Naive thymus-derived CD8-positive, alpha-beta T cell (primary cell): ENCODE data around the gene AP5S1. TPM values are rescaled to one million over a fixed set of nuclear protein-coding genes. Genes with fewer than 3 reads are reported as not detected.

Experiments
- ATAC-seq, 2 donors: fragments of 150-1000 bp; cut with Tn5 transposase in 1 of 2; sonication (Bioruptor Pico), chemical (Tn5 transposase) in 1 of 2; 1 replicate in 1 of 2; 2 replicates in 1 of 2; pipeline ENCODE4 v1.10.0; 2021; ENCODE audit warnings: mild to moderate bottlenecking in 2 of 2, moderate library complexity in 2 of 2
- POLR2A ChIA-PET: fragments of 350-600 bp; sonication (Branson Sonifier 250); formaldehyde crosslinking; loops from one replicate; lab custom pipeline; 2021; ENCODE audit warnings: antibody characterized with exemption; lab: Charles Lee
- DNase-seq, 10 donors: peaks; one replicate each; pipeline versions ENCODE4 v3.0.0 to v3.0.0-alpha.2; 2020 to 2022
- H3K27ac Mint-ChIP-seq, 10 donors: one replicate each; pipeline ENCODE4 v1.8.0; 2020 to 2022; ENCODE audit warnings: mild to moderate bottlenecking in 10 of 10, mixed read lengths in 10 of 10, moderate library complexity in 4 of 10, inconsistent platforms in 1 of 10
- H3K27me3 Mint-ChIP-seq, 5 donors: one replicate each; pipeline ENCODE4 v1.8.0; 2021 to 2022; ENCODE audit warnings: mixed read lengths in 5 of 5
- H3K36me3 Mint-ChIP-seq, 3 donors: one replicate each; pipeline ENCODE4 v1.8.0; 2020 to 2022; ENCODE audit warnings: mixed read lengths in 3 of 3, mild to moderate bottlenecking in 2 of 3, inconsistent platforms in 1 of 3
- H3K4me1 Mint-ChIP-seq, 4 donors: one replicate each; pipeline ENCODE4 v1.8.0; 2021 to 2022; ENCODE audit warnings: mixed read lengths in 4 of 4
- H3K4me3 Mint-ChIP-seq, 10 donors: one replicate each; pipeline ENCODE4 v1.8.0; 2020 to 2022; ENCODE audit warnings: mild to moderate bottlenecking in 10 of 10, mixed read lengths in 10 of 10, moderate library complexity in 6 of 10, inconsistent platforms in 1 of 10
- H3K9me3 Mint-ChIP-seq, 9 donors: one replicate each; pipeline ENCODE4 v1.8.0; 2020 to 2022; ENCODE audit warnings: mixed read lengths in 9 of 9, mild to moderate bottlenecking in 3 of 9, inconsistent platforms in 1 of 9, moderate library complexity in 1 of 9
- polyA plus RNA-seq, 3 donors: library from polyadenylated mRNA; unstranded; fragments of 300-500 nt; fragmentation: Illumina TruSeq; gene quantifications; one replicate each; pipeline ENCODE4 v1.2.3, GENCODE V29; 2021
- total RNA-seq, 8 experiments: library from RNA in 2 of 8; stranded (reverse) in 2 of 8; gene quantifications; one replicate each; pipeline ENCODE4 v1.2.3 and lab custom pipeline; 2021 to 2026

Gene AP5S1
- total and polyA plus RNA-seq, 5 experiments from 2014 or later: 10.1 to 21.8 (median 14.5) TPM

- H3K4me3 Mint-ChIP-seq: peak overlapping the region; percentile 27 to 91 (median 68)
- POLR2A ChIA-PET: interaction anchor here (0.7 to 4.2 kb wide), 3 partner anchors 10 to 136 kb away, joined by 3 to 27 read pairs (median 4); partner anchors contain the start of gene ADISSP
- peak in 6 of 10 donors; percentile 40 to 75 (median 47) for DNase-seq
- peak overlapping the region; percentile 89 to 99 (median 97) for H3K27ac Mint-ChIP-seq
- H3K9me3 Mint-ChIP-seq: no peaks in the 10 kb centered on the region
- peaks cover 37 to 83% (median 79%) of the 10 kb centered on the region in 4 donors for H3K4me1 Mint-ChIP-seq
- H3K36me3 Mint-ChIP-seq: no peaks in the 10 kb centered on the region
- peak; percentile 7 to 9 for ATAC-seq
- H3K27me3 Mint-ChIP-seq: no peaks in the 10 kb centered on the region
Measured at GRCh38 chr20:3813848-3814581, 6.3 kb upstream of the AP5S1 start.

GRCh38 chr20:3814928-3815495 is 5.3 kb upstream of the AP5S1 start:
- DNase-seq (no peak), ATAC-seq (no peak)
- POLR2A ChIA-PET: interaction anchor here (0.6 to 4.2 kb wide), 2 partner anchors 47 to 127 kb away, joined by 3 to 27 read pairs; partner anchors contain the start of gene ADISSP
- H3K9me3 Mint-ChIP-seq: no peaks in the 10 kb centered on the region
- H3K36me3 Mint-ChIP-seq: no peaks in the 10 kb centered on the region
- H3K27ac Mint-ChIP-seq: peak overlapping the region in 8 of 10 donors; percentile 87 to 98 (median 92)
- H3K4me3 Mint-ChIP-seq: peak overlapping the region in 6 of 10 donors; percentile 24 to 89 (median 74)
- no peaks in the 10 kb centered on the region for H3K27me3 Mint-ChIP-seq
- peaks cover 40 to 89% (median 84%) of the 10 kb centered on the region in 4 donors for H3K4me1 Mint-ChIP-seq

- no peaks in the 10 kb centered on the region for H3K9me3 Mint-ChIP-seq
Measured at GRCh38 chr20:3815703-3816315, 4.5 kb upstream of the AP5S1 start.

GRCh38 chr20:3818155-3819151 is 1.9 kb upstream of the AP5S1 start:
- H3K27me3 Mint-ChIP-seq: no peaks in the 10 kb centered on the region
- H3K4me3 Mint-ChIP-seq: peak overlapping the region in 9 of 10 donors; percentile 13 to 93 (median 52)
- POLR2A ChIA-PET: interaction anchor here (0.5 to 3.4 kb wide), 8 partner anchors 7 to 1324 kb away, joined by 3 to 65 read pairs (median 4); partner anchors contain the start of gene ADISSP
- DNase-seq: no peak
- H3K36me3 Mint-ChIP-seq: peaks cover 0 to 6% (median under 1%) of the 10 kb centered on the region in 3 donors
- H3K27ac Mint-ChIP-seq: peak overlapping the region; percentile 48 to 99 (median 82)
- H3K4me1 Mint-ChIP-seq: peaks cover 23 to 69% (median 67%) of the 10 kb centered on the region in 4 donors
- ATAC-seq: no peak
- H3K9me3 Mint-ChIP-seq: no peaks in the 10 kb centered on the region

More at GRCh38 chr20:3815703-3816315, 4.5 kb upstream of the AP5S1 start:
- Mint-ChIP-seq H3K27me3 (no peaks in the 10 kb centered on the region), H3K27ac (peak overlapping the region; percentile 87 to 98 (median 94)), H3K4me1 (peaks cover 38 to 84% (median 80%) of the 10 kb centered on the region in 4 donors), H3K4me3 (peak overlapping the region; percentile 6 to 89 (median 80)), H3K36me3 (no peaks in the 10 kb centered on the region)
- DNase-seq (peak in 7 of 10 donors; percentile 34 to 71 (median 61)), ATAC-seq (peak in 1 of 2 donors; percentile 8)
- POLR2A ChIA-PET: interaction anchor here (1.9 to 4.2 kb wide), 2 partner anchors 11 to 48 kb away, joined by 7 to 27 read pairs; partner anchors contain the start of gene ADISSP

GRCh38 chr20:3819411-3820047 is 818 bp upstream of the AP5S1 start:
- Mint-ChIP-seq H3K9me3 (no peaks in the 10 kb centered on the region), H3K27ac (peak overlapping the region; percentile 75 to 99 (median 97)), H3K4me1 (peaks cover 21 to 62% (median 60%) of the 10 kb centered on the region in 4 donors), H3K36me3 (peaks cover 0 to 11% (median 4%) of the 10 kb centered on the region in 3 donors), H3K27me3 (no peaks in the 10 kb centered on the region), H3K4me3 (peak overlapping the region; percentile 66 to 95 (median 84))
- ATAC-seq (no peak), DNase-seq (no peak)
- POLR2A ChIA-PET: interaction anchor here (0.6 to 3.4 kb wide), 10 partner anchors 8 to 1325 kb away, joined by 3 to 65 read pairs (median 4); partner anchors contain the start of gene ADISSP

GRCh38 chr20:3820901-3821727 is 767 bp downstream of the AP5S1 start:
- Mint-ChIP-seq H3K4me1 (peaks cover 15 to 53% (median 47%) of the 10 kb centered on the region in 4 donors), H3K4me3 (peak overlapping the region; percentile 82 to 95 (median 90)), H3K27me3 (no peaks in the 10 kb centered on the region), H3K9me3 (no peaks in the 10 kb centered on the region), H3K27ac (peak overlapping the region; percentile 91 to 99 (median 98)), H3K36me3 (peaks cover 0 to 26% (median 4%) of the 10 kb centered on the region in 3 donors)
- POLR2A ChIA-PET: interaction anchor here (0.5 to 3.4 kb wide), 17 partner anchors 10 to 876 kb away, joined by 3 to 65 read pairs (median 3); partner anchors contain the start of genes ADISSP and MAVS
- ATAC-seq: no peak
- DNase-seq: no peak

- H3K36me3 Mint-ChIP-seq: peaks cover 0 to 32% (median 4%) of the 10 kb centered on the region in 3 donors
- no peaks in the 10 kb centered on the region for H3K9me3 Mint-ChIP-seq
- POLR2A ChIA-PET: interaction anchor here (0.6 to 3.4 kb wide), 5 partner anchors 11 to 1289 kb away, joined by 3 to 65 read pairs (median 5); partner anchors contain the start of gene MAVS
- peak overlapping the region; percentile 42 to 95 (median 84) for H3K4me3 Mint-ChIP-seq
- ATAC-seq: no peak
- peak overlapping the region in 8 of 10 donors; percentile 89 to 99 (median 98) for H3K27ac Mint-ChIP-seq
- peaks cover 12 to 48% (median 41%) of the 10 kb centered on the region in 4 donors for H3K4me1 Mint-ChIP-seq
- H3K27me3 Mint-ChIP-seq: no peaks in the 10 kb centered on the region
- DNase-seq: no peak
Measured at GRCh38 chr20:3821996-3822395, 1.6 kb downstream of the AP5S1 start.

GRCh38 chr20:3823881-3824280 is 3.5 kb downstream of the AP5S1 start:
- H3K4me3 Mint-ChIP-seq: no peak overlapping the region
- no peak for ATAC-seq
- H3K27ac Mint-ChIP-seq: no peak overlapping the region
- peaks cover 0 to 38% (median 4%) of the 10 kb centered on the region in 3 donors for H3K36me3 Mint-ChIP-seq
- no peak for DNase-seq
- H3K4me1 Mint-ChIP-seq: peaks cover 10 to 32% (median 26%) of the 10 kb centered on the region in 4 donors
- H3K9me3 Mint-ChIP-seq: no peaks in the 10 kb centered on the region
- POLR2A ChIA-PET: interaction anchor here (0.8 to 1.3 kb wide), 2 partner anchors 10 to 25 kb away, joined by 3 read pairs; no protein-coding TSS in a partner anchor
- H3K27me3 Mint-ChIP-seq: no peaks in the 10 kb centered on the region

GRCh38 chr20:3825526-3825925 is 5.2 kb downstream of the AP5S1 start:
- Mint-ChIP-seq H3K27me3 (no peaks in the 10 kb centered on the region), H3K27ac (peak overlapping the region in 5 of 10 donors; percentile 17 to 60 (median 28)), H3K4me1 (peaks cover 5 to 22% (median 16%) of the 10 kb centered on the region in 4 donors), H3K4me3 (no peak overlapping the region), H3K9me3 (no peaks in the 10 kb centered on the region), H3K36me3 (peaks cover 0 to 39% (median 4%) of the 10 kb centered on the region in 3 donors)
- DNase-seq (no peak), ATAC-seq (no peak)
- POLR2A ChIA-PET: no interaction called here

- DNase-seq (no peak), ATAC-seq (no peak)
- H3K27me3 Mint-ChIP-seq: no peaks in the 10 kb centered on the region
- H3K4me3 Mint-ChIP-seq: no peak overlapping the region
- no peaks in the 10 kb centered on the region for H3K9me3 Mint-ChIP-seq
- peaks cover 0 to 39% (median 4%) of the 10 kb centered on the region in 3 donors for H3K36me3 Mint-ChIP-seq
- POLR2A ChIA-PET: interaction anchor here (0.5 to 2.1 kb wide), 5 partner anchors 10 to 40 kb away, joined by 3 to 7 read pairs (median 3); partner anchors contain the start of gene CENPB
- H3K27ac Mint-ChIP-seq: peak overlapping the region in 2 of 10 donors; percentile 14 to 80
- H3K4me1 Mint-ChIP-seq: peaks cover 2 to 18% (median 8%) of the 10 kb centered on the region in 4 donors
Measured at GRCh38 chr20:3826420-3826819, 6.1 kb downstream of the AP5S1 start.
